GM18951 (cell line): Measurements from ENCODE around the gene SEMA5A.

Experiments
- POLR2A ChIP-seq: IDR thresholded peaks from 4 replicates; pipeline ENCODE4 v1.6.1; 2011; ENCODE audit warnings: mild to moderate bottlenecking; ENCODE audit not compliant: insufficient read length, insufficient read depth; ENCODE audit errors: extremely low read depth
- in situ Hi-C: fragments of 300-500 bp; cut with MboI; formaldehyde crosslinking; loops from one replicate; pipeline ENCODE4 v1.12.0; 2022; ENCODE audit warnings: low sequenced_read_pairs, mixed read lengths, inconsistent platforms; ENCODE audit not compliant: unreplicated experiment

SEMA5A gene

DNA sequence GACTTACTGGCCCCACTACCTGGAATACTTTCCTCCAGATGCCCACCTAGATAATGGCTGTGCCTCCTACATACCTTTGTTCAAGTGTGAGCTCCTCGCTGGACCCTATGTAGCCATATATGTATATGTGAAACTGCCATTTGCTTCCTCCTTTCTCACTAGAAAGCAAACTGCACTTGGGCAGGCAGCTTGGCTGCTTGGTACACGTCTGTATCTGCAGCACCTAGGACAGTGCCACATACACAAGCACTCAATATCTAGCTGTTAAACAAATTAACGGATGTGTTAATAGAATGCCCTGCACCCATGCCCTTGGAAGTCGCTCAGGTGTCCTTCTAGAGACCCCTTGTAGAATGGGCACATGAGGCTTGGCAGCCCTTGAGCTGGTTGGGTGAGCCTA, 301.5 kb downstream of the SEMA5A start:
- no peak for TF ChIP-seq POLR2A
- in situ Hi-C loops: no loop called here

GRCh38 chr5:9241479-9242305, 304.2 kb downstream of the SEMA5A start:
- in situ Hi-C loops: no loop called here
- TF ChIP-seq POLR2A: no peak

DNA sequence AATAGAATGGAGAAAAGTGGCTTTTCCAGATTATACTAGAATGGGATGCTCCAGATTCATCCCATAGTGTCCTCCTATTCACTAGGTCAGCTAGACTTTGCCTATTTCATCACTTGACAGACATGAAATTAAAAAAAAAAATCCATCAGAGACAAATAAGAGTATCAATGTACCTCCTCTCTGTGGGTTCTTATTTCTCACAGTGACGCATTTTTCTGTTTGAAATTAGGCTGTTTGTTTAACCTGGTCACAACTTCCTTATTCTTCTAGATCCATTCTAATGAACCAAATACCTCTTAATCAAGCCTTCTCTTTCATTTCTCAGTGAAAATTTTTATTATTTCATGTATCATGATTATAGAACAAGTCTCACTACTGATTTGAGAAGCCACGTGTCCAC, 305.4 kb downstream of the SEMA5A start:
- TF ChIP-seq POLR2A: no peak
- in situ Hi-C loops: no loop called here

DNA sequence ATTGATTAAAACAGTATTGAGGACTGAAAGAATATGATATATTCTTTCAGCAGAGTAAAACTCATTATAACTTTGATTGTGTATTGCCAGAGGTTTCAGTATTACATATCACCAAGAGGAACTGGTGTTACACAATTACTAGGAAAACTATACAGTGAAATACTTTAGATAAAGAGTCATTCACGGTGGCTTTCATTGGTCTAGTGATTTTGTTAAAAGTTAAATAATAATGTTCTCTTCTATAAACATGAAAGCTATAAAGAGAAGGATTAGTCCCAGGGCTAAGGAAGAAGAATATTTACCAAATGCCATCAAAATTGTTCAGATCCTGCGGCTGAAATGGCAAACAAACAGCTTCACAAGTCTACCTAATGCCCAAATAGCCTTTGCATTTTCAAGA, 306.2 kb downstream of the SEMA5A start:
- in situ Hi-C loops: no loop called here
- TF ChIP-seq POLR2A: no peak

DNA sequence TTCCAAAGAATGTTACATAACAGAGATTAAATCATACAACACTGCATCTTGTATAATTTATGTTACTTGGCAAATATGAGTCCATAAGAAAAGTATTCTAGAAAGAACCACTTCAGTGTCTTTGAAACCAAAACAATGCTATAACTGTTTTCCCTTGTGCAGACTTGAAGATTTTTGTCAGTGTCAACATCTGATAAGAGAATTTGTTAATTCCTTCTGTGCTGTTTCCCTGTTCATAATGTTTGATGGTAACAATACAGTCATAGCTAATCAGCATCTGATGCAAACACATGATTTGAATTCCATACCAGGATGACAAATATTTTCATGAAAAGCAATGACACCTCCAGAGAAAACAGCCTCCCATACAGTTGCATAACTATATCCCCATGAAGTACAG, 306.8 kb downstream of the SEMA5A start:
- in situ Hi-C loops: no loop called here
- no peak for TF ChIP-seq POLR2A

- in situ Hi-C loops: no loop called here
- TF ChIP-seq POLR2A: no peak
These were observed 312.2 kb downstream of the SEMA5A start for GRCh38 chr5:9233712-9234111.

- in situ Hi-C loops: no loop called here
- TF ChIP-seq POLR2A: no peak
These were observed 312.8 kb downstream of the SEMA5A start for GRCh38 chr5:9233035-9233434.

DNA sequence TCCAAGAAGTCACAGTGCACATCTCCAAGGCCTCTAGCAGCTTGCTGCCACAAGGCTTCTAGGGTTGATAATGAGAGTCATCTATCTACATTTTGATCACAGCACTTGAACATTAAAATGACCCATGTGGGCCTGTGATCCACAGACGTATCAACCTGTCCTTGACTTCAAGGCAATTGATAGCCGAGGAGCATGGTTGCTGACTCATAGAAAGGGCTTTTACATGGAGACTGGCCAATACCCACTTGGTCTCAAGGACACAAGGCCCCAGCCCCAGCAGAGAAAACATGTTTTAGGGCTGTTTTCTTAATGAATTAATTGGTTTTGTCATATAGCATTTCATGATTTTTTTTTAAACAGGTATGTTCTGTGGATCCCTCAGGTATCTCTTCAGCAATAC, 314.0 kb downstream of the SEMA5A start:
- TF ChIP-seq POLR2A: no peak
- in situ Hi-C loops: no loop called here

DNA sequence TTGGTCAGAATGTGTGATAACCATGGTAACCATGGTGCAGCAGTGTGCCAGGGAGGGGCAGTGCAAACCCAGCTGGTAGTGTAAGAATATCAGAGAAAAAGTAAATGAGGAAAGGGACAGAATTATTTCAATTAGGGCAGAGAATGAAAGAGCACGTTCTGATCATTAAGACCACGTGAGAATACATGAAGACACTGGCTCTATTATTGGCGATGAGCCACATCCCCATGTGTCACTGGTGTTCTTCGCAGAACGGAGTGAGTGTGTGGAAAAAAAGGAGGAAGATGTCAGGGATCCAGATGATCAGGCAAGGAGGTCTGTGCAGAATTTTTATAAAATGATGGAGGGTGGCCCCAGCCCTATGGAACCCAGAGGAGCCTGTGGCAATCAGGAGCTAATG, 315.5 kb downstream of the SEMA5A start:
- in situ Hi-C loops: no loop called here
- no peak for TF ChIP-seq POLR2A

GRCh38 chr5:9226016-9226536, 319.8 kb downstream of the SEMA5A start:
- no peak for TF ChIP-seq POLR2A
- in situ Hi-C loops: no loop called here

DNA sequence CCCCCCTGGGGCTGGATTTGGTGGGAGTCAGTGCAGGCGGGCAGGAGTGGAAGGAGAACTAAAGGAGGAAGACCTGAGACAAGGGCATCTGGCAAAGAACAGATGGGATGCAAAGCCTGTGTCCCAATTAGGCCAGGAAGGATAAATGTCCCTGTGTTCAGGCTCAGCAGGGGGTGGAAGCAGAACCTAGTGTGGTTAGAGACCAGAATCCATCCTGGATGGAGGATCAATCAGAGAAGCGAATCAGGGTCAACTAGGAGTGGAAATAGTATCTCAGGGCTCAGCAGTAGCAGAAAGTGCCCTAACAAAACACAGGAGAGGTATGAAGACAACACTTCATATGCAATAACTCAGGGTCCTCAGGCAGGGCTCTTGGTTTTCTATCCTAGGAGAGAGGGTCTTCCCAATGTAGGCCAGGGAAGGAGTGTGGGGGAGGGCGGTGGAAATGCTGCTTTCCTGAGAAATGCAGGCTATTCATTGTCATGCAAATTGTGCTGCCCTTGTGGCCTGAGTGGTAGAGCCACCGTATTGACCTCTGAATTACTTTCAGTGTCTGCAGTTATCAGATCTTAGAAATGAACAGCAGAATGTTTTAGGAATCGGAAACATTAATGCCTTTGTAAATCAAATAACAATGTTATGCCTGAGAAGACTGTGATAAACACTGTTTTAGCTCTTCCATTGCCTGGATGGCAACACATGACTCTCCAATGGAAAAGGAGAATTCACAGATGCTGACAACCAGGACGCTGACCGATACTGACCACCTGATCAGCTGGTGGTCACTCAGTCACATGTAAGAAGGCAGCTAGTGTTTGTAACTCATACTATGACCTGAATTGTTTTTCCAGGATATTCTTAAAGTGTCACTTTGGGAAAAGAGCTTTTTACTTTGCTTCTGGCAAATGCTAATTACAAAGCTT, 323.6 kb downstream of the SEMA5A start:
- in situ Hi-C loops: loop anchor here (25.0 kb wide), 1 partner anchor 1285 kb away; no protein-coding TSS in a partner anchor
- no peak for TF ChIP-seq POLR2A

DNA sequence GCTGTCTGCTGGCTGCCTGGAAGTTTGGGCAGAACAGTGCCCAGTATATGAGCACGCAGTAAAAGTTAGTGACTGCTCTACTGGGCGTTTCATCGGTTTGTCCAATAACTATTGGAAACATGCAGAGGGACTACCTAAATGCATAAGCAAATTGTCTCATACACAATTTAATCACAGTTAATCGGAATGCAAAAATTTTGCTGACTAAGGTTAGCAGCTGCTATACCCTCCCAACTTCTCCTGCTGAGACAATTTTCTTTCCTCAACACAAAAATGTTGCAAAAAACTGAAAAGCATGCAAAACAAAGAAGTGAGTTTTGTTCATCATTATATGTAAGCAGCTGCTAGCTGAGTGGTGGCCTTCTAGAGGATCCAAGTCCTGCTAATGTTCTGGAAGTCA, 327.5 kb downstream of the SEMA5A start:
- no peak for TF ChIP-seq POLR2A
- in situ Hi-C loops: loop anchor here (25.0 kb wide), 1 partner anchor 1281 kb away; no protein-coding TSS in a partner anchor

- TF ChIP-seq POLR2A: no peak
- in situ Hi-C loops: loop anchor here (25.0 kb wide), 1 partner anchor 1275 kb away; no protein-coding TSS in a partner anchor
These were observed 333.3 kb downstream of the SEMA5A start for GRCh38 chr5:9212605-9213004.
